GM21423 (cell line): ENCODE data around the gene FHOD3.
A peak's percentile ranks its signal among the peaks of the same experiment; 100 is the strongest.

Experiments
- ATAC-seq: cut with Tn5 transposase; IDR thresholded peaks from one replicate; pipeline ENCODE4 v1.9.1; 2021; ENCODE audit warnings: mild to moderate bottlenecking, moderate library complexity; ENCODE audit not compliant: unreplicated experiment

The FHOD3 gene

GRCh38 chr18:36610661-36611060 is 313.1 kb downstream of the FHOD3 start:
- ATAC-seq, result no peak

GRCh38 chr18:36613069-36613468 is 315.6 kb downstream of the FHOD3 start:
- no peak for ATAC-seq

- ATAC-seq, result no peak
Measured at GRCh38 chr18:36613810-36614209, 316.3 kb downstream of the FHOD3 start.

- no peak for ATAC-seq
Measured at GRCh38 chr18:36620788-36621187, 323.3 kb downstream of the FHOD3 start.

GRCh38 chr18:36622610-36623009 is 325.1 kb downstream of the FHOD3 start:
- ATAC-seq, result no peak

GRCh38 chr18:36623091-36623490 is 325.6 kb downstream of the FHOD3 start:
- no peak for ATAC-seq

GRCh38 chr18:36623681-36624190 is 326.2 kb downstream of the FHOD3 start:
- ATAC-seq, result no peak

- no peak for ATAC-seq
Measured at GRCh38 chr18:36624451-36625167, 327.1 kb downstream of the FHOD3 start.

- no peak for ATAC-seq
Measured at GRCh38 chr18:36625386-36625785, 327.9 kb downstream of the FHOD3 start.

GRCh38 chr18:36627637-36628036 is 330.1 kb downstream of the FHOD3 start:
- no peak for ATAC-seq

- no peak for ATAC-seq
Measured at GRCh38 chr18:36628435-36629137, 331.1 kb downstream of the FHOD3 start.

- ATAC-seq, result no peak
Measured at GRCh38 chr18:36629138-36629530, 331.6 kb downstream of the FHOD3 start.

GRCh38 chr18:36629836-36630235 is 332.3 kb downstream of the FHOD3 start:
- ATAC-seq, result no peak

- ATAC-seq, result no peak
Measured at GRCh38 chr18:36630917-36631316, 333.4 kb downstream of the FHOD3 start.

GRCh38 chr18:36633961-36634412 is 336.5 kb downstream of the FHOD3 start:
- peak; percentile 40 for ATAC-seq

GRCh38 chr18:36634573-36635216 is 337.2 kb downstream of the FHOD3 start:
- no peak for ATAC-seq

GRCh38 chr18:36635414-36636096 is 338.0 kb downstream of the FHOD3 start:
- ATAC-seq, result peak; percentile 34

GRCh38 chr18:36636237-36636817 is 338.8 kb downstream of the FHOD3 start:
- no peak for ATAC-seq

- peak; percentile 85 for ATAC-seq
Measured at GRCh38 chr18:36638224-36638623, 340.7 kb downstream of the FHOD3 start.

- no peak for ATAC-seq
Measured at GRCh38 chr18:36640021-36640952, 342.8 kb downstream of the FHOD3 start.
